Neural cell (in vitro differentiated cells): Measurements from ENCODE around the gene AFTPH.

Experiments used
- EP300 ChIP-seq: fragments of 450-650 bp; conservative IDR thresholded peaks from 2 replicates; pipeline ENCODE4 v1.6.1; 2014; ENCODE audit warnings: antibody characterized with exemption, mild to moderate bottlenecking, moderate library complexity; ENCODE audit not compliant: poor library complexity, severe bottlenecking
- EZH2 ChIP-seq: fragments of 200-600, 300-800 bp; shearing (Covaris generic), sonication (generic); IDR thresholded peaks from 2 replicates; pipeline ENCODE4 v1.6.1; 2014; ENCODE audit warnings: antibody characterized with exemption, low read length, borderline replicate concordance, mild to moderate bottlenecking; ENCODE audit not compliant: insufficient read depth, poor library complexity, severe bottlenecking
- POLR2AphosphoS5 ChIP-seq: IDR thresholded peaks from 2 replicates; pipeline ENCODE4 v1.6.1; 2012
- RAD21 ChIP-seq: fragments of 450-650 bp; conservative IDR thresholded peaks from 2 replicates; pipeline ENCODE4 v1.6.1; 2014; ENCODE audit warnings: antibody characterized with exemption, mild to moderate bottlenecking, moderate library complexity
- TAF1 ChIP-seq: IDR thresholded peaks from 2 replicates; pipeline ENCODE4 v1.6.1; 2012; ENCODE audit warnings: low read depth
- TF ChIP-seq, protein P1 (sequence below): fragments of 450-650 bp; IDR thresholded peaks from 2 replicates; pipeline ENCODE4 v1.5.1; 2014; ENCODE audit warnings: antibody characterized with exemption, mild to moderate bottlenecking, moderate library complexity; ENCODE audit not compliant: poor library complexity, severe bottlenecking
- TF ChIP-seq, protein P2 (sequence below): IDR thresholded peaks from 2 replicates; pipeline ENCODE4 v1.6.1; 2012; ENCODE audit warnings: borderline replicate concordance

DNA sequence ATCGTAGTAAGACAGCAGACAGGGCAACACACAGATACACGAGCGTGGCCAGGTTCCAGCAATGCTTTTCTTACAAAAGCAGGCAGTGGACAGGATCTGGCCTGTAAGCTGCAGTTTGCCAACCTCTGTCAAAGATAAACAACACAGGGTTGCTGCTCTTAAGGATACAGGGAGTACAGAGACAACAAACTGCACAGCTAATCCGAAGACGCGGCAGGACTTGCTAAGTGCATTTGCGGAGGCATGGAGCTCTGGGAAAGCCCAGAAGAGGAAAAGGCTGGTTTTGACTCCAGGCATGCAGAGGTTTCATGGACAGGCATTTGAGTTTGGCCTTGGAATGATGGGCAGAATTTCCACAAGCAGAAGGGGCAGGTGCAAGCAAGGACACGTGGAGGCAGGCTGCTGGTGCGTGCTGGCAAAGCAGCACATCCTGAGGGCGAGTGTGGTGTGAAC is 105.2 kb downstream of the AFTPH start:
- TF ChIP-seq, protein P1, sequence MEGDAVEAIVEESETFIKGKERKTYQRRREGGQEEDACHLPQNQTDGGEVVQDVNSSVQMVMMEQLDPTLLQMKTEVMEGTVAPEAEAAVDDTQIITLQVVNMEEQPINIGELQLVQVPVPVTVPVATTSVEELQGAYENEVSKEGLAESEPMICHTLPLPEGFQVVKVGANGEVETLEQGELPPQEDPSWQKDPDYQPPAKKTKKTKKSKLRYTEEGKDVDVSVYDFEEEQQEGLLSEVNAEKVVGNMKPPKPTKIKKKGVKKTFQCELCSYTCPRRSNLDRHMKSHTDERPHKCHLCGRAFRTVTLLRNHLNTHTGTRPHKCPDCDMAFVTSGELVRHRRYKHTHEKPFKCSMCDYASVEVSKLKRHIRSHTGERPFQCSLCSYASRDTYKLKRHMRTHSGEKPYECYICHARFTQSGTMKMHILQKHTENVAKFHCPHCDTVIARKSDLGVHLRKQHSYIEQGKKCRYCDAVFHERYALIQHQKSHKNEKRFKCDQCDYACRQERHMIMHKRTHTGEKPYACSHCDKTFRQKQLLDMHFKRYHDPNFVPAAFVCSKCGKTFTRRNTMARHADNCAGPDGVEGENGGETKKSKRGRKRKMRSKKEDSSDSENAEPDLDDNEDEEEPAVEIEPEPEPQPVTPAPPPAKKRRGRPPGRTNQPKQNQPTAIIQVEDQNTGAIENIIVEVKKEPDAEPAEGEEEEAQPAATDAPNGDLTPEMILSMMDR: no peak
- no peak for TF ChIP-seq POLR2AphosphoS5
- TF ChIP-seq EZH2: no peak
- no peak for TF ChIP-seq RAD21
- TF ChIP-seq, protein P2, sequence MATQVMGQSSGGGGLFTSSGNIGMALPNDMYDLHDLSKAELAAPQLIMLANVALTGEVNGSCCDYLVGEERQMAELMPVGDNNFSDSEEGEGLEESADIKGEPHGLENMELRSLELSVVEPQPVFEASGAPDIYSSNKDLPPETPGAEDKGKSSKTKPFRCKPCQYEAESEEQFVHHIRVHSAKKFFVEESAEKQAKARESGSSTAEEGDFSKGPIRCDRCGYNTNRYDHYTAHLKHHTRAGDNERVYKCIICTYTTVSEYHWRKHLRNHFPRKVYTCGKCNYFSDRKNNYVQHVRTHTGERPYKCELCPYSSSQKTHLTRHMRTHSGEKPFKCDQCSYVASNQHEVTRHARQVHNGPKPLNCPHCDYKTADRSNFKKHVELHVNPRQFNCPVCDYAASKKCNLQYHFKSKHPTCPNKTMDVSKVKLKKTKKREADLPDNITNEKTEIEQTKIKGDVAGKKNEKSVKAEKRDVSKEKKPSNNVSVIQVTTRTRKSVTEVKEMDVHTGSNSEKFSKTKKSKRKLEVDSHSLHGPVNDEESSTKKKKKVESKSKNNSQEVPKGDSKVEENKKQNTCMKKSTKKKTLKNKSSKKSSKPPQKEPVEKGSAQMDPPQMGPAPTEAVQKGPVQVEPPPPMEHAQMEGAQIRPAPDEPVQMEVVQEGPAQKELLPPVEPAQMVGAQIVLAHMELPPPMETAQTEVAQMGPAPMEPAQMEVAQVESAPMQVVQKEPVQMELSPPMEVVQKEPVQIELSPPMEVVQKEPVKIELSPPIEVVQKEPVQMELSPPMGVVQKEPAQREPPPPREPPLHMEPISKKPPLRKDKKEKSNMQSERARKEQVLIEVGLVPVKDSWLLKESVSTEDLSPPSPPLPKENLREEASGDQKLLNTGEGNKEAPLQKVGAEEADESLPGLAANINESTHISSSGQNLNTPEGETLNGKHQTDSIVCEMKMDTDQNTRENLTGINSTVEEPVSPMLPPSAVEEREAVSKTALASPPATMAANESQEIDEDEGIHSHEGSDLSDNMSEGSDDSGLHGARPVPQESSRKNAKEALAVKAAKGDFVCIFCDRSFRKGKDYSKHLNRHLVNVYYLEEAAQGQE: no peak
- no peak for TF ChIP-seq EP300
- no peak for TF ChIP-seq TAF1
